Osteocyte (in vitro differentiated cells): ENCODE data around the gene MTREX. TPM values are rescaled to one million over a fixed set of nuclear protein-coding genes. Genes with fewer than 3 reads are reported as not detected.

Source experiments
- DNase-seq: peaks from one replicate; pipeline ENCODE4 v3.0.0; 2021; ENCODE audit warnings: mixed read lengths; ENCODE audit not compliant: unreplicated experiment; ENCODE audit errors: extremely low spot score
- H3K27ac Mint-ChIP-seq: one replicate; pipeline ENCODE4 v1.8.0; 2021; ENCODE audit warnings: mild to moderate bottlenecking, mixed read lengths; ENCODE audit not compliant: unreplicated experiment
- H3K27me3 Mint-ChIP-seq: one replicate; pipeline ENCODE4 v1.8.0; 2021; ENCODE audit warnings: mixed read lengths; ENCODE audit not compliant: unreplicated experiment
- H3K36me3 Mint-ChIP-seq: one replicate; pipeline ENCODE4 v1.8.0; 2021; ENCODE audit warnings: mixed read lengths; ENCODE audit not compliant: unreplicated experiment
- H3K4me1 Mint-ChIP-seq: one replicate; pipeline ENCODE4 v1.8.0; 2021; ENCODE audit warnings: mixed read lengths; ENCODE audit not compliant: unreplicated experiment
- H3K4me3 Mint-ChIP-seq: one replicate; pipeline ENCODE4 v1.8.0; 2021; ENCODE audit warnings: mild to moderate bottlenecking, moderate library complexity, mixed read lengths; ENCODE audit not compliant: unreplicated experiment
- H3K9me3 Mint-ChIP-seq: one replicate; pipeline ENCODE4 v1.8.0; 2021; ENCODE audit warnings: mixed read lengths; ENCODE audit not compliant: unreplicated experiment
- total RNA-seq: library from RNA; stranded (reverse); gene quantifications from 2 replicates; pipeline ENCODE4 v1.2.1, GENCODE V29; 2021
- TF ChIP-seq, protein P1 (sequence below): fragments of 200-600 bp; sonication (generic); IDR thresholded peaks from 2 replicates; pipeline ENCODE4 v1.5.0; 2021; ENCODE audit warnings: antibody characterized with exemption, mild to moderate bottlenecking, moderate library complexity

The MTREX gene
- total RNA-seq, 1 donor from 2014 or later = 58.5 TPM

DNA sequence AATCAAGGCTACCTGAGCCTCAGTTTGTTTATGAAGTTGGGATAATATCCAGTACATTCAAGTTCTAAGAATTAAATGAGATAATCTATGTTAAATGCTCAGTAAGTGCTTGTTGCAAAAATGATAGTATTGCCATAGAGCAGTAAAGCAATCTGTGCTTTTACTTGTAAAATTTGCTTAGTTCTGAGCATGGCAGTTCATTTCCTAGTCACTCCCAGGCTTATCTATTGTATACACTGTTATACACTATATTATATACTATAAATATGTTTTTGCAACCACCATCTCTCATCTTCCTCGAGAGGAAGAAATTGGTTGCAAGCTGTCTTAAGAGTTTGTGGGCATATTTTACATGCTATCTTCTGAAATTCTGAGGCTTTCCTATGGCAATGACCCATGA is 63.4 kb downstream of the MTREX start:
- Mint-ChIP-seq H3K4me1 (peaks cover 1% of the 10 kb centered on the region), H3K36me3 (peaks cover 43% of the 10 kb centered on the region), H3K27me3 (no peaks in the 10 kb centered on the region), H3K9me3 (peaks cover 10% of the 10 kb centered on the region), H3K4me3 (no peak overlapping the region), H3K27ac (no peak overlapping the region)
- TF ChIP-seq, protein P1, sequence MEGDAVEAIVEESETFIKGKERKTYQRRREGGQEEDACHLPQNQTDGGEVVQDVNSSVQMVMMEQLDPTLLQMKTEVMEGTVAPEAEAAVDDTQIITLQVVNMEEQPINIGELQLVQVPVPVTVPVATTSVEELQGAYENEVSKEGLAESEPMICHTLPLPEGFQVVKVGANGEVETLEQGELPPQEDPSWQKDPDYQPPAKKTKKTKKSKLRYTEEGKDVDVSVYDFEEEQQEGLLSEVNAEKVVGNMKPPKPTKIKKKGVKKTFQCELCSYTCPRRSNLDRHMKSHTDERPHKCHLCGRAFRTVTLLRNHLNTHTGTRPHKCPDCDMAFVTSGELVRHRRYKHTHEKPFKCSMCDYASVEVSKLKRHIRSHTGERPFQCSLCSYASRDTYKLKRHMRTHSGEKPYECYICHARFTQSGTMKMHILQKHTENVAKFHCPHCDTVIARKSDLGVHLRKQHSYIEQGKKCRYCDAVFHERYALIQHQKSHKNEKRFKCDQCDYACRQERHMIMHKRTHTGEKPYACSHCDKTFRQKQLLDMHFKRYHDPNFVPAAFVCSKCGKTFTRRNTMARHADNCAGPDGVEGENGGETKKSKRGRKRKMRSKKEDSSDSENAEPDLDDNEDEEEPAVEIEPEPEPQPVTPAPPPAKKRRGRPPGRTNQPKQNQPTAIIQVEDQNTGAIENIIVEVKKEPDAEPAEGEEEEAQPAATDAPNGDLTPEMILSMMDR = no peak
- no peak for DNase-seq

DNA sequence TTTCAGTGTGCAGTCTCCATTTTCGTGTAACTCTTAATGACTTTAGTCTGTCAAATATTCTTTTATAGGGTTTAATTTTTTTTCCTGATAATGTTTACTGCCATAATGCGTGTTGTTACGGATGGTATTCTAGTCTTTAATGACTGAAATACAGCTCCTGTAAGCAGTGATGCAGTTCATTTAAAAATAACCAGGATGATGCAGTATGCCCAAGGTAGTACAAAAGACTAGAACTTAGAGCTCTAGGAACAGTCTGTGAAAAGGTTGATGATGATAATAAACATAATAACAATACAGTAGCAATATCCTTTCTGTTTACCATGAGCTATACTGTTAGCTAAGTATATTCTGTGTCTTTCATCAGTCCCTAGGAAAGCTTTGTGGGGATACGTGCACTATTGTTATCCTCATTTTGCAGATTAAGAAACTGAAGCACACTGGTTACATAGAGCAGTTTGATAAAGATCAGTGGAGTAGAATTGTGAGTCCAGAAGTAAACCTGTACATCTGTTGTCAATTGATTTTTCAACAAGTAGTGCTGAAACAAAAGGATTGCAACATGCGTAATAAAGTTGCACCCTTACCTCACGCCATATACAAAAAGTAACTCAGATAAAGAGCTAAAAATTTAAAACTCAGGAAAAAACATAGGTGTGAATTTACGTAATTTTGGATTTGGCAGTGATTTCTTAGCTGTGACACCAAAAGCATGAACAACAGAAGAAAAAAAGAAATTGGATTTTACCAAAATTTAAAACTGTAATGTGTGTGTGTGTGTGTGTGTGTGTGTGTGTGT is 64.5 kb downstream of the MTREX start:
- peaks cover 1% of the 10 kb centered on the region for H3K4me1 Mint-ChIP-seq
- TF ChIP-seq, protein P1 = no peak
- H3K27ac Mint-ChIP-seq = no peak overlapping the region
- H3K9me3 Mint-ChIP-seq = peaks cover 10% of the 10 kb centered on the region
- H3K36me3 Mint-ChIP-seq = peaks cover 38% of the 10 kb centered on the region
- DNase-seq = no peak
- no peaks in the 10 kb centered on the region for H3K27me3 Mint-ChIP-seq
- H3K4me3 Mint-ChIP-seq = no peak overlapping the region

DNA sequence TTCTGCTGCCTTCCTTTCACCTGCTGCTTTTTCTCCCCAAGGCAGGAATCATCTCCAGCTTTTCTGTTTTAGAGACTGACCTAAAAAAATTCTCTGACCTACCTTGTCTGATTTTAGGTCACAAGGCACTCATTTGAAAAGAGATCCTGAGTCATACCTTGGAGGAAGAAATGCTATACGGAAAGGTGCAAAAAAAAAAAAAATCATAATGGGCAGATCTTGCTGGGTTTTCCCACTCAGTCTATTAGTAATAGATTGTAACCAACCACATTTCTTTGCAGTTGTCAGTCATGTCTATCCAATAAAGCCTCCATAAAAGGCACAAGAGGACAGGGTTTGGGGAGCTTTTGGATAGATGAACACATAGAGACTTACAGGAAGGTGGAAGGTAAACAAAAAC is 70.0 kb downstream of the MTREX start:
- no peak overlapping the region for H3K27ac Mint-ChIP-seq
- H3K27me3 Mint-ChIP-seq = no peaks in the 10 kb centered on the region
- H3K36me3 Mint-ChIP-seq = peaks cover 43% of the 10 kb centered on the region
- H3K4me3 Mint-ChIP-seq = no peak overlapping the region
- H3K4me1 Mint-ChIP-seq = peaks cover 2% of the 10 kb centered on the region
- DNase-seq = no peak
- H3K9me3 Mint-ChIP-seq = peaks cover 6% of the 10 kb centered on the region
- TF ChIP-seq, protein P1 = no peak

DNA sequence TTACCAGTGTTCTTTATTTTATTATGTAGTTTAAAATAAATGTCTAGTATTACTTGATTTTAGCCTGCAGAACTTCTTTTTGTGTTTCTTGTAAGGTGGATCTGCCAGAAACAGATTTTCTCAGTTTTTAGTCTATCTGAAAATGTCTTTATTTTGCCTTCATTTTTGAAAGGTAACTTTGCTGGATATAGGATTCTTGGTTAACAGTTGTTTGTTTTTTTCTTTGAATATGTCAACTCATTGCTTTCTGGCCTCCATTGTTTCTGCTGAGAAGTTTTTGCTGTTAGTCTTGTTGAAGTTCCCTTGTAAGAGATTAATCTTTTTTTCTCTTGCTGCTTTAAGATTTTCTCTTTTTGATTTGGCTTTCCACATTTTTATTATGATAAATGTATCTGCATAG is 75.5 kb downstream of the MTREX start:
- Mint-ChIP-seq H3K4me1 (peaks cover 2% of the 10 kb centered on the region), H3K27ac (no peak overlapping the region), H3K9me3 (peaks cover 13% of the 10 kb centered on the region), H3K4me3 (no peak overlapping the region), H3K27me3 (no peaks in the 10 kb centered on the region), H3K36me3 (peaks cover 49% of the 10 kb centered on the region)
- no peak for DNase-seq
- TF ChIP-seq, protein P1 = no peak

DNA sequence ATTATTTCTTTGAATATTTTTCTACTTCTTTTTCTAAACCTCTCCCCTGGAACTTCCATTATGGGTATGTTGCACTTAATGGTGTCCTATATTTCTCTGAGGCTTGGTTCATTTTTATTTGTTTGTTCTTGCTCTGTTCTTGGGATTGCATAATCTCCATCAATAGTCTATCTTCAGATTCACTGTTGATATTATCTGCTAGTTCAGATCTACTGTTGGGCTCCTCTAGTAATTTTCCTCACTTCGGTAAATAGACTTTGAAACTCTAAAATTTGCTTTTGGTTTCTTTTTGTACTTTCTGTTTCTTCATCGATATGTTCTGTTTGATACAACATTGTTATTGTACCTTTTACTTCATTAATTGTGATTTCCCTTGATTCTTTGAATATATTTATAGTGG is 76.3 kb downstream of the MTREX start:
- H3K9me3 Mint-ChIP-seq = peaks cover 13% of the 10 kb centered on the region
- H3K36me3 Mint-ChIP-seq = peaks cover 51% of the 10 kb centered on the region
- no peak overlapping the region for H3K4me3 Mint-ChIP-seq
- DNase-seq = no peak
- peaks cover 2% of the 10 kb centered on the region for H3K4me1 Mint-ChIP-seq
- no peaks in the 10 kb centered on the region for H3K27me3 Mint-ChIP-seq
- H3K27ac Mint-ChIP-seq = no peak overlapping the region
- TF ChIP-seq, protein P1 = no peak
